Transverse colon (tissue), 3 donors: Measurements from ENCODE around the gene ALPG.

Experiments
- POLR2A ChIP-seq: fragments of 450-650 bp; IDR thresholded peaks from one replicate; pipeline ENCODE4 v1.6.1; 2016; ENCODE audit warnings: antibody characterized with exemption, mild to moderate bottlenecking, moderate library complexity
- POLR2AphosphoS5 ChIP-seq, 3 donors: sonication (generic); formaldehyde crosslinking; IDR thresholded peaks; one replicate each; pipeline ENCODE4 v1.6.1; 2016; ENCODE audit warnings: antibody characterized with exemption in 3 of 3

DNA sequence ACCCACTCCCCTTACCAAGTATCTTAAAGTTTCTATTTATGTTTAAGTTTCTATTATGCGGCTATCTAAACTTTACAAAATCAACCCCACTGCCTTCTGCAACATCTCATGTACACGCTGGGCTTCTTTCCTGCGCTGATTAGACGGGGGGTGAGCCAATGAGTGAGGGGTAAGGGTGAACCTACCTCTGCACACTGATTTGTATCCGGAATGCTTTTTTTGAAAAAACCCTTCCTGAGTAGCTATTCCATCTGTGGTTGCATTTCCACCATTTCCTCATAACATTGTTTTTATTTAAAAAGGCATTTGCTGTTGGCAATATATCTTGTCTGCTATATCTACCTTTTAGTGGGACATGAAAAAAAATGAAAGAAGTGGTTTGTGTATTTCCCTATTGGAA, 6.3 kb downstream of the ALPG start:
- no peak for TF ChIP-seq POLR2A
- TF ChIP-seq POLR2AphosphoS5 (IDR thresholded peaks at IDR 0.05) = no peak
